Measurements from ENCODE around the gene SLC35A5.
A peak's percentile ranks its signal among the peaks of the same experiment; 100 is the strongest.

SLC35A5 gene

GRCh38 chr3:112561484-112561733, 436 bp upstream of the SLC35A5 start:
- TF ChIP-seq SIN3A (IDR thresholded peaks at IDR 0.05; ENCODE audit: borderline replicate concordance, insufficient read depth, low read length) (peak; percentile 12; the same call in 1 of the 2 replicates), FOXP2 (optimal IDR thresholded peaks at IDR 0.05; ENCODE audit: borderline replicate concordance, extremely low read depth, extremely low read length, insufficient read depth) (no peak)

- TF ChIP-seq SIN3A (IDR thresholded peaks at IDR 0.05; ENCODE audit: borderline replicate concordance, insufficient read depth, low read length) (no peak), REST (IDR thresholded peaks at IDR 0.05; ENCODE audit: insufficient read depth in 1 of 2, low read depth in 2 of 2, low read length in 2 of 2) (no peak), FOXP2 (optimal IDR thresholded peaks at IDR 0.05; ENCODE audit: borderline replicate concordance, extremely low read depth, extremely low read length, insufficient read depth) (no peak), TAF1 (IDR thresholded peaks at IDR 0.05; ENCODE audit: borderline replicate concordance, insufficient read depth, low read length) (no peak)
Observed at GRCh38 chr3:112564940-112565305, 3.1 kb downstream of the SLC35A5 start.

- no peak for TF ChIP-seq SIN3A (IDR thresholded peaks at IDR 0.05; ENCODE audit: borderline replicate concordance, insufficient read depth, low read length)
- TF ChIP-seq FOXP2 (optimal IDR thresholded peaks at IDR 0.05; ENCODE audit: borderline replicate concordance, extremely low read depth, extremely low read length, insufficient read depth): no peak
- TF ChIP-seq REST (IDR thresholded peaks at IDR 0.05; ENCODE audit: insufficient read depth in 1 of 2, low read depth in 2 of 2, low read length in 2 of 2): no peak
- no peak for TF ChIP-seq POLR2AphosphoS5 (IDR thresholded peaks at IDR 0.05; ENCODE audit: low read depth, low read length)
- TF ChIP-seq TAF1 (IDR thresholded peaks at IDR 0.05; ENCODE audit: borderline replicate concordance, insufficient read depth, low read length): no peak
Observed at GRCh38 chr3:112568642-112569041, 6.8 kb downstream of the SLC35A5 start.

GRCh38 chr3:112569265-112569664, 7.4 kb downstream of the SLC35A5 start:
- TF ChIP-seq REST (IDR thresholded peaks at IDR 0.05; ENCODE audit: insufficient read depth in 1 of 2, low read depth in 2 of 2, low read length in 2 of 2) (no peak), FOXP2 (optimal IDR thresholded peaks at IDR 0.05; ENCODE audit: borderline replicate concordance, extremely low read depth, extremely low read length, insufficient read depth) (no peak), POLR2AphosphoS5 (IDR thresholded peaks at IDR 0.05; ENCODE audit: low read depth, low read length) (no peak), SIN3A (IDR thresholded peaks at IDR 0.05; ENCODE audit: borderline replicate concordance, insufficient read depth, low read length) (no peak), TAF1 (IDR thresholded peaks at IDR 0.05; ENCODE audit: borderline replicate concordance, insufficient read depth, low read length) (no peak)

GRCh38 chr3:112572701-112573100, 10.9 kb downstream of the SLC35A5 start:
- TF ChIP-seq TAF1 (IDR thresholded peaks at IDR 0.05; ENCODE audit: borderline replicate concordance, insufficient read depth, low read length): no peak

- TF ChIP-seq TAF1 (IDR thresholded peaks at IDR 0.05; ENCODE audit: borderline replicate concordance, insufficient read depth, low read length) (no peak), SIN3A (IDR thresholded peaks at IDR 0.05; ENCODE audit: borderline replicate concordance, insufficient read depth, low read length) (no peak), REST (IDR thresholded peaks at IDR 0.05; ENCODE audit: insufficient read depth in 1 of 2, low read depth in 2 of 2, low read length in 2 of 2) (no peak)
Observed at GRCh38 chr3:112579232-112579631, 17.4 kb downstream of the SLC35A5 start.
